ENCODE results near the gene TPT1. TPM values are rescaled to one million over a fixed set of nuclear protein-coding genes. Genes with fewer than 3 reads are reported as not detected.

The TPT1 gene
- total RNA-seq, 1 donor: 2,232 TPM

DNA sequence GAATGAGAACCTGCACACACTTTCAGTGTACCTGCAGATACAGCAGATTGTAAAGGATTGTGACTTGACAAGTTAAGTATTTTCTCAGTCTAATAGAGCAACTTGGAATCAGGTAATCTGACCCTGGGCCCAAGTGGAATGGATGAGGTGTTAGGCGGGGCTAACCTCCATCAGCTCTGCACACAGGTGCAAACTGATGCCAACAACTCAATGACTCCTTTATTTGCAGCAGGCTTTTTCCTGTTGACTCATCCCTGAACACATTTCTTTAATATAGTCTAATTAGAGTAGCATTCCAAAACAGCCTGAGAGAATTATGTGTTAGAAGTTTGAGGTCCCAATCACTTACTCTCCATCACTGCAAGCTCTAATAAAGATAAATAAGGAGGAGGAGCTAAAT is 48.8 kb downstream of the TPT1 start:
- H3K4me2 ChIP-seq (ENCODE audit: insufficient read depth, low read length): no peak overlapping the region
- TF ChIP-seq, protein P1, sequence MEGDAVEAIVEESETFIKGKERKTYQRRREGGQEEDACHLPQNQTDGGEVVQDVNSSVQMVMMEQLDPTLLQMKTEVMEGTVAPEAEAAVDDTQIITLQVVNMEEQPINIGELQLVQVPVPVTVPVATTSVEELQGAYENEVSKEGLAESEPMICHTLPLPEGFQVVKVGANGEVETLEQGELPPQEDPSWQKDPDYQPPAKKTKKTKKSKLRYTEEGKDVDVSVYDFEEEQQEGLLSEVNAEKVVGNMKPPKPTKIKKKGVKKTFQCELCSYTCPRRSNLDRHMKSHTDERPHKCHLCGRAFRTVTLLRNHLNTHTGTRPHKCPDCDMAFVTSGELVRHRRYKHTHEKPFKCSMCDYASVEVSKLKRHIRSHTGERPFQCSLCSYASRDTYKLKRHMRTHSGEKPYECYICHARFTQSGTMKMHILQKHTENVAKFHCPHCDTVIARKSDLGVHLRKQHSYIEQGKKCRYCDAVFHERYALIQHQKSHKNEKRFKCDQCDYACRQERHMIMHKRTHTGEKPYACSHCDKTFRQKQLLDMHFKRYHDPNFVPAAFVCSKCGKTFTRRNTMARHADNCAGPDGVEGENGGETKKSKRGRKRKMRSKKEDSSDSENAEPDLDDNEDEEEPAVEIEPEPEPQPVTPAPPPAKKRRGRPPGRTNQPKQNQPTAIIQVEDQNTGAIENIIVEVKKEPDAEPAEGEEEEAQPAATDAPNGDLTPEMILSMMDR (IDR thresholded peaks at IDR 0.05; ENCODE audit: extremely low read depth, low read depth, low read length): no peak
- peaks cover 3% of the 10 kb centered on the region for H3K36me3 ChIP-seq (ENCODE audit: insufficient read depth, low read length)
- no peaks in the 10 kb centered on the region for H3K79me2 ChIP-seq (ENCODE audit: insufficient read depth, low read length)
- no peaks in the 10 kb centered on the region for H4K20me1 ChIP-seq (ENCODE audit: insufficient read depth, low read length)
- H3K4me1 ChIP-seq (ENCODE audit: insufficient read depth, low read length): no peaks in the 10 kb centered on the region
- H3K27me3 ChIP-seq (ENCODE audit: insufficient read depth, low read length): no peaks in the 10 kb centered on the region
- H3K9me3 ChIP-seq (ENCODE audit: low read depth, low read length): no peaks in the 10 kb centered on the region
- DNase-seq (ENCODE audit: insufficient read length, low spot score, missing footprints): no peak
- no peak overlapping the region for H3K27ac ChIP-seq (ENCODE audit: low read depth, low read length)
- H3K4me3 ChIP-seq (ENCODE audit: insufficient read depth, low read length): no peak overlapping the region
- H2AFZ ChIP-seq (ENCODE audit: low read length): no peak overlapping the region

DNA sequence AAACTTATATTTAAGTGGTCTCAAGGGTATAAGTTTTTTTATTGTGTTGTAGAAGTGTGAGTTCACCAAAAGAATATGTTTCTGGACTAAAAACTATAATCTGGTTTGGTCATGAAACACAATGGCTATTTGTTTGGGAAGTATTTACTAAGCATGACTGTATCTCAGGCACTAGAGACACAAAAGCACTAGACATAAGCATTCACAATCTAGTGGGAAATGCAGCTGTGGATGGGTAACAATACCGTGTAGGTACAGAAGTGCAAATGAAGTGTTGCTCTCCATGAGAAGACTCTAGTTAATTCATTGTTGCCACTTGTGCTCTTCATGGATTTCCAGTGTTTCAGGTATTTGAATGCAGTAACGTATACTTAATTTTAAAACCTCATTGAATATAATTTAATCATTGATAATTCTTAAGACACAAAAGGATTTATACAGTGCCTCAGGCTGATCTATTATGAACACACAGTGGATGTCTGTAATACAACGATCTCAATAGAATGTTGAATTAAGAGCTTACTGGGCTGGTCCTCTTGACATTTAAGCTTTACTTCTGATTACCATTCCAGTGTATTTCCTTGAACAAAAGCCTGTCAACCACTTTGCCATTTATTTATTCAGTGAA is 50.9 kb downstream of the TPT1 start:
- no peaks in the 10 kb centered on the region for H3K27me3 ChIP-seq (ENCODE audit: insufficient read depth, low read length)
- H3K9me3 ChIP-seq (ENCODE audit: low read depth, low read length): no peaks in the 10 kb centered on the region
- no peaks in the 10 kb centered on the region for H3K79me2 ChIP-seq (ENCODE audit: insufficient read depth, low read length)
- DNase-seq (ENCODE audit: insufficient read length, low spot score, missing footprints): no peak
- peaks cover 6% of the 10 kb centered on the region for H3K36me3 ChIP-seq (ENCODE audit: insufficient read depth, low read length)
- H3K4me1 ChIP-seq (ENCODE audit: insufficient read depth, low read length): no peaks in the 10 kb centered on the region
- no peak overlapping the region for H2AFZ ChIP-seq (ENCODE audit: low read length)
- TF ChIP-seq, protein P1 (IDR thresholded peaks at IDR 0.05; ENCODE audit: extremely low read depth, low read depth, low read length): no peak
- H4K20me1 ChIP-seq (ENCODE audit: insufficient read depth, low read length): no peaks in the 10 kb centered on the region
- H3K27ac ChIP-seq (ENCODE audit: low read depth, low read length): no peak overlapping the region
- no peak overlapping the region for H3K4me2 ChIP-seq (ENCODE audit: insufficient read depth, low read length)
- H3K4me3 ChIP-seq (ENCODE audit: insufficient read depth, low read length): no peak overlapping the region

Small RNA genes within 50 kb of the gene (small RNA-seq; reads per million reads assigned to genes)
- 3.7 reads per million, percentile 82 among the genes with 10 or more reads in this experiment for gene SNORA31

Other genes with a start within 250 kb of the TPT1 start
- 19.9 and 23.6 TPM in 2 replicates for gene GTF2F2, start 220.7 kb downstream of the TPT1 start, total RNA-seq
- under 0.01 TPM in 2 replicates for gene KCTD4, start 140.1 kb downstream of the TPT1 start, total RNA-seq
- gene SLC25A30, start 77.2 kb upstream of the TPT1 start, total RNA-seq: 11.2 TPM in 2 replicates
- 33.3 and 35.5 TPM in 2 replicates for gene COG3, start 123.8 kb upstream of the TPT1 start, total RNA-seq

Measured in osteoblast (primary cell).